PC-3 (cell line): Measurements from ENCODE around the gene CRABP1. TPM values are rescaled to one million over a fixed set of nuclear protein-coding genes. Genes with fewer than 3 reads are reported as not detected.

Experiments
- ATAC-seq: fragments of 200-7000 bp; cut with Tn5 transposase; 2 replicates; pipeline ENCODE4 v1.9.1; 2020; ENCODE audit warnings: mild to moderate bottlenecking, moderate library complexity
- BruUV-seq: library from RNA; stranded (reverse); fragments of 400-500 nt; replicated peaks from 2 replicates; lab custom pipeline; 2021; lab: Mats Ljungman, UMichigan
- CTCF ChIA-PET: fragments of 300-600 bp; sonication (Branson Sonifier 250); formaldehyde crosslinking; loops from one replicate; lab custom pipeline; 2022; ENCODE audit warnings: antibody characterized with exemption; lab: Charles Lee
- POLR2A ChIA-PET: fragments of 300-600 bp; sonication (Branson Sonifier 250); formaldehyde crosslinking; loops from one replicate; lab custom pipeline; 2022; ENCODE audit warnings: antibody characterized with exemption; ENCODE audit not compliant: unreplicated experiment; lab: Charles Lee
- DNase-seq: peaks from one replicate; pipeline ENCODE4 v3.0.0-alpha.2; 2015
- H2AFZ ChIP-seq: fragments of 300-600 bp; sonication (generic); 2 replicates; pipeline ENCODE4 v1.6.0; 2016; ENCODE audit warnings: antibody characterized with exemption, low read length
- H3F3A ChIP-seq: fragments of 300-600 bp; sonication (generic); one replicate; pipeline ENCODE4 v1.6.0; 2017; ENCODE audit warnings: antibody characterized with exemption, low read length, control low read depth, mild to moderate bottlenecking; ENCODE audit not compliant: unreplicated experiment
- H3K27ac ChIP-seq: fragments of 300-600 bp; sonication (generic); 2 replicates; pipeline ENCODE4 v1.5.1; 2016; ENCODE audit warnings: mild to moderate bottlenecking, low read length
- H3K27me3 ChIP-seq: fragments of 300-600 bp; sonication (generic); 2 replicates; pipeline ENCODE4 v1.6.1; 2016; ENCODE audit warnings: low read length, mixed read lengths
- H3K36me3 ChIP-seq: fragments of 300-600 bp; sonication (generic); 2 replicates; pipeline ENCODE4 v1.6.1; 2016; ENCODE audit warnings: low read depth, mixed run types, low read length, mixed read lengths
- H3K4me1 ChIP-seq: fragments of 300-600 bp; sonication (generic); 2 replicates; pipeline ENCODE4 v1.5.1; 2016; ENCODE audit warnings: low read length; ENCODE audit not compliant: insufficient read depth
- H3K4me2 ChIP-seq: fragments of 300-600 bp; sonication (generic); 2 replicates; pipeline ENCODE4 v1.6.0; 2016; ENCODE audit warnings: low read length
- H3K4me3 ChIP-seq: fragments of 300-600 bp; sonication (generic); 2 replicates; pipeline ENCODE4 v1.5.1; 2016; ENCODE audit warnings: mild to moderate bottlenecking, low read length, mixed read lengths
- H3K79me2 ChIP-seq: fragments of 300-600 bp; sonication (generic); 2 replicates; pipeline ENCODE4 v1.6.1; 2017; ENCODE audit warnings: low read length, mixed read lengths
- H3K9ac ChIP-seq: fragments of 300-600 bp; sonication (generic); 2 replicates; pipeline ENCODE4 v1.6.0; 2016; ENCODE audit warnings: mild to moderate bottlenecking, low read length
- H3K9me2 ChIP-seq: fragments of 300-600 bp; sonication (generic); replicated peaks from 2 replicates; pipeline ENCODE4 v1.6.1; 2016; ENCODE audit warnings: mixed run types, low read length, mixed read lengths
- H3K9me3 ChIP-seq: fragments of 300-600 bp; sonication (generic); 2 replicates; pipeline ENCODE4 v1.6.1; 2016; ENCODE audit warnings: low read length, mixed read lengths
- H4K20me1 ChIP-seq: fragments of 300-600 bp; sonication (generic); 2 replicates; pipeline ENCODE4 v1.6.1; 2016; ENCODE audit warnings: low read length, mixed read lengths
- EZH2 ChIP-seq: fragments of 300-600 bp; sonication (generic); IDR thresholded peaks from one replicate; pipeline ENCODE4 v1.6.1; 2017; ENCODE audit warnings: antibody characterized with exemption, mild to moderate bottlenecking, low read length; ENCODE audit not compliant: unreplicated experiment
- EZH2phosphoT487 ChIP-seq: fragments of 300-600 bp; sonication (generic); IDR thresholded peaks from 2 replicates; pipeline ENCODE4 v1.6.1; 2018; ENCODE audit warnings: mild to moderate bottlenecking, antibody characterized with exemption, low read length, borderline replicate concordance
- intact Hi-C: fragments of 100-400 bp; cut with micrococcal nuclease; formaldehyde crosslinking; loops from 2 replicates; pipeline ENCODE4 v1.9.0; 2023
- total RNA-seq: library from RNA; depleted of rRNA; stranded (reverse); fragments of >200 nt; gene quantifications from 2 replicates; pipeline ENCODE4 v1.2.3, GENCODE V29; 2014
- TF ChIP-seq, protein P1 (sequence below): fragments of 300-600 bp; sonication (generic); conservative IDR thresholded peaks from 2 replicates; pipeline ENCODE4 v1.5.1; 2017; ENCODE audit warnings: antibody characterized with exemption, low read depth, mild to moderate bottlenecking, low read length

CRABP1 gene
- total RNA-seq, 1 experiment from 2014 or later, result not detected

DNA sequence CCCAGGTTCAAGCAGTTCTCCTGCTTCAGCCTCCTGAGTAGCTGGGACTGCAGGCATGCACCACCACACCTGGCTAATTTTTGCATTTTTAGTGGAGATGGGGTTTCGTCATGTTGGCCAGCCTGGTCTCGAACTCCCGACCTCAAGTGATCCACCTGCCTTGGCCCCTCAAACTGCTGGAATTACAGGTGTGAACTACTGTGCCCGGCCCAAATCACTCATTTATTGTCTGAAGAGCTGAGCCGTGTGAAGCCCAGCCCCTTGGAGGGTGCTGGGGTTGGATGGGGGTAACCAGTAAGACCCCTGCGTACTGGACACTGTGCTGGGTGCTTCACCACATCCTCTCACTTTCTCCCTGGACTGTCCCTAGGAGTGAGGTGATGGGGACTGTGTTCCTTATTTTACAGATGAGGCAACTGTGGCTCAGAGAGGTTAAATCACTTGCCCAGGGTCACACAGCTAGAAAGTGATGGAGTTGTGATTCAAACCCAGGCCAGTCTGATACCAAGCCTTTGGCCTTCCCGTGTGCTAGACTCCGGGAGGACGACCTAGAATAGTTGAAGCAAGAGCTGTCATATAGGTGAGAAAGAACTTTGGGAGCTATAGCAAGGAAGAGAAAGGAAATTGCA, 56.1 kb downstream of the CRABP1 start:
- DNase-seq, result no peak
- no peaks in the 10 kb centered on the region for H3K9me2 ChIP-seq
- no TSS peak for BruUV-seq
- H3K79me2 ChIP-seq, result no peaks in the 10 kb centered on the region
- no peaks in the 10 kb centered on the region for H4K20me1 ChIP-seq
- no peaks in the 10 kb centered on the region for H3K4me1 ChIP-seq
- no peaks in the 10 kb centered on the region for H3K27me3 ChIP-seq
- no peak for ATAC-seq
- no peaks in the 10 kb centered on the region for H3K36me3 ChIP-seq
- no peaks in the 10 kb centered on the region for H3F3A ChIP-seq
- CTCF ChIA-PET, result no interaction called here
- no peaks in the 10 kb centered on the region for H3K9me3 ChIP-seq
- no peak overlapping the region for H3K27ac ChIP-seq
- H3K4me2 ChIP-seq, result no peak overlapping the region
- no peak overlapping the region for H3K9ac ChIP-seq
- no peak overlapping the region for H3K4me3 ChIP-seq
- POLR2A ChIA-PET, result no interaction called here
- peak overlapping the region; percentile 14; the same call in 1 of the 2 replicates for H2AFZ ChIP-seq
- intact Hi-C loops, result no loop called here
- TF ChIP-seq EZH2, result no peak
- TF ChIP-seq EZH2phosphoT487, result no peak
- TF ChIP-seq, protein P1, sequence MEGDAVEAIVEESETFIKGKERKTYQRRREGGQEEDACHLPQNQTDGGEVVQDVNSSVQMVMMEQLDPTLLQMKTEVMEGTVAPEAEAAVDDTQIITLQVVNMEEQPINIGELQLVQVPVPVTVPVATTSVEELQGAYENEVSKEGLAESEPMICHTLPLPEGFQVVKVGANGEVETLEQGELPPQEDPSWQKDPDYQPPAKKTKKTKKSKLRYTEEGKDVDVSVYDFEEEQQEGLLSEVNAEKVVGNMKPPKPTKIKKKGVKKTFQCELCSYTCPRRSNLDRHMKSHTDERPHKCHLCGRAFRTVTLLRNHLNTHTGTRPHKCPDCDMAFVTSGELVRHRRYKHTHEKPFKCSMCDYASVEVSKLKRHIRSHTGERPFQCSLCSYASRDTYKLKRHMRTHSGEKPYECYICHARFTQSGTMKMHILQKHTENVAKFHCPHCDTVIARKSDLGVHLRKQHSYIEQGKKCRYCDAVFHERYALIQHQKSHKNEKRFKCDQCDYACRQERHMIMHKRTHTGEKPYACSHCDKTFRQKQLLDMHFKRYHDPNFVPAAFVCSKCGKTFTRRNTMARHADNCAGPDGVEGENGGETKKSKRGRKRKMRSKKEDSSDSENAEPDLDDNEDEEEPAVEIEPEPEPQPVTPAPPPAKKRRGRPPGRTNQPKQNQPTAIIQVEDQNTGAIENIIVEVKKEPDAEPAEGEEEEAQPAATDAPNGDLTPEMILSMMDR, result no peak

DNA sequence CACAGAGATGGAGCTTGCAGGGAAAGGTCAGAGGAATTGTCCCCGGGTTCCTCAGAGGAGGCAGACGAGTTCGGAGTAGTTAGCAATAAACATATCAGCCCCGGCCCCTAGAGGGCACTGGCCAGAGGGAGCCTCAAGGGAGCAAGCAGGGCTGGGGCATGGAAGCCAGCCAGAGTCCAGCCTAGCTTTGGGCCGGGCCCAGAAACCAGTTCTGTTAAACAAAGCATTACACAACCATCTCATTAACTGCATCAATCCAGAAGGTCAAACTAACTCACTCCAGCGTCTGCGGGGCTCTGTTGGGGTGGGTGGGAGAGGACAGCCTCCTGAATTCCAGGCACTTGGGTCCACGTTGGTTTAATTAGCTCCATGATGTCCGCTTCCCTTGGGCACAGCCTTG, 56.8 kb downstream of the CRABP1 start:
- H2AFZ ChIP-seq, result peak overlapping the region; percentile 14; the same call in 1 of the 2 replicates
- H3K4me3 ChIP-seq, result no peak overlapping the region
- H3K27ac ChIP-seq, result no peak overlapping the region
- H3K27me3 ChIP-seq, result no peaks in the 10 kb centered on the region
- no peaks in the 10 kb centered on the region for H3K9me2 ChIP-seq
- no peaks in the 10 kb centered on the region for H3F3A ChIP-seq
- no peak overlapping the region for H3K4me2 ChIP-seq
- intact Hi-C loops, result no loop called here
- no peaks in the 10 kb centered on the region for H3K9me3 ChIP-seq
- H3K9ac ChIP-seq, result no peak overlapping the region
- no peak for ATAC-seq
- no peaks in the 10 kb centered on the region for H3K4me1 ChIP-seq
- POLR2A ChIA-PET, result no interaction called here
- H4K20me1 ChIP-seq, result no peaks in the 10 kb centered on the region
- DNase-seq, result peak; percentile 33
- TF ChIP-seq, protein P1, result peak; percentile 55
- TF ChIP-seq EZH2, result no peak
- no TSS peak for BruUV-seq
- no peaks in the 10 kb centered on the region for H3K79me2 ChIP-seq
- no peaks in the 10 kb centered on the region for H3K36me3 ChIP-seq
- CTCF ChIA-PET, result no interaction called here

DNA sequence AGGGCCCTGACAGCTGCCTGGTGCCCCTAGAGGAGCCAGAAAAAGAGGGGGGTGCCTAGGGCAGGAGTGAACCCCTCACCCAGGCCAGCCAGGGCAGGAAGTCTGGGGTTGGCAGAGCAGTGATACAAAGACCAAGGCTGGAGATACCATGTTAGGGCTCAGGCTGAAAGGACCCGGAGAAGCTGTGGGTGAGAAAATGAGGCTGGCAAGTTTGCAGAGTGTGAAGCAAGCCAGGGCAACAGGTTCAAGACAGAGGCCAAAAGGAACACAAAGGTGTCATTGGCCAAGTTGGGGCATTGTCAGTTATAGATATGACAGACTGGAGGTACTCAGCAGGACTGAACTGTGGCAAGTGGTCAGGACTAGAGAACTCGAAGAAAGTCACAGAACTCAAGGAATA, 57.2 kb downstream of the CRABP1 start:
- ATAC-seq (no peak), DNase-seq (no peak)
- ChIA-PET POLR2A (no interaction called here), CTCF (no interaction called here)
- Histone ChIP-seq H2AFZ (no peak overlapping the region), H3K36me3 (no peaks in the 10 kb centered on the region), H3K9me3 (no peaks in the 10 kb centered on the region), H3K4me1 (no peaks in the 10 kb centered on the region), H3F3A (no peaks in the 10 kb centered on the region), H3K27ac (no peak overlapping the region), H3K27me3 (no peaks in the 10 kb centered on the region), H3K79me2 (no peaks in the 10 kb centered on the region), H3K9ac (no peak overlapping the region), H4K20me1 (no peaks in the 10 kb centered on the region), H3K4me2 (no peak overlapping the region), H3K9me2 (no peaks in the 10 kb centered on the region), H3K4me3 (no peak overlapping the region)
- no TSS peak for BruUV-seq
- intact Hi-C loops, result no loop called here
- TF ChIP-seq, protein P1, result no peak
- TF ChIP-seq EZH2phosphoT487, result no peak
- no peak for TF ChIP-seq EZH2
